Esophagus muscularis mucosa (tissue), 3 donors: ENCODE measurements around the gene PLCXD3.
"Not testable (repeated sequence)": the region's sequence is repeated elsewhere in the genome, so short reads cannot be mapped to it uniquely, and the experiment has no call there.

Experiments used
- POLR2A ChIP-seq: fragments of 450-650 bp; IDR thresholded peaks from one replicate; pipeline ENCODE4 v1.6.1; 2017; ENCODE audit warnings: antibody characterized with exemption, moderate library complexity, mild to moderate bottlenecking, low read depth
- POLR2AphosphoS5 ChIP-seq, 2 donors: sonication (generic); formaldehyde crosslinking; IDR thresholded peaks; one replicate each; pipeline ENCODE4 v1.6.1; 2017; ENCODE audit warnings: antibody characterized with exemption in 2 of 2
- TF ChIP-seq, protein P1 (sequence below), 3 experiments: fragments of 200-600 bp in 2 of 3; fragments of 450-650 bp in 1 of 3; sonication (generic) in 2 of 3; IDR thresholded peaks; one replicate each; pipeline ENCODE4 v1.5.1; 2017 to 2019; ENCODE audit warnings: antibody characterized with exemption in 3 of 3, mild to moderate bottlenecking in 2 of 3, moderate library complexity in 1 of 3

DNA sequence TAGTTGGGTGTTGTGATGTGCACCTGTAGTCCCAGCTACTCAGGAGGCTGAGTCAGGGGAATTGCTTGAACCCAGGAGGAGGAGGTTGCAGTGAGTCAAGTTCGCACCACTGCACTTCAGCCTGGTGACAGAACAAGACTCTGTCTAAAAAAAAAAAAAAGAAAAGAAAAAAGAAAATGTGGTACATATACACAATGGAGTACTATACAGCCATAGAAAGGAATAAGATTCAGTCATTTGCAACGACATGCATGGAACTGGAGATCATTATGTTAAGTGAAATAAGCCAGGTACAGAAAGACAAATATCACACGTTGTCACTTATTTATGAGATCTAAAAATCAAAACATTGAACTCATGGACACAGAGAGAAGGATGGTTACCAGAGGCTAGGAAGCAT lies 187.6 kb downstream of the PLCXD3 start:
- TF ChIP-seq, protein P1, sequence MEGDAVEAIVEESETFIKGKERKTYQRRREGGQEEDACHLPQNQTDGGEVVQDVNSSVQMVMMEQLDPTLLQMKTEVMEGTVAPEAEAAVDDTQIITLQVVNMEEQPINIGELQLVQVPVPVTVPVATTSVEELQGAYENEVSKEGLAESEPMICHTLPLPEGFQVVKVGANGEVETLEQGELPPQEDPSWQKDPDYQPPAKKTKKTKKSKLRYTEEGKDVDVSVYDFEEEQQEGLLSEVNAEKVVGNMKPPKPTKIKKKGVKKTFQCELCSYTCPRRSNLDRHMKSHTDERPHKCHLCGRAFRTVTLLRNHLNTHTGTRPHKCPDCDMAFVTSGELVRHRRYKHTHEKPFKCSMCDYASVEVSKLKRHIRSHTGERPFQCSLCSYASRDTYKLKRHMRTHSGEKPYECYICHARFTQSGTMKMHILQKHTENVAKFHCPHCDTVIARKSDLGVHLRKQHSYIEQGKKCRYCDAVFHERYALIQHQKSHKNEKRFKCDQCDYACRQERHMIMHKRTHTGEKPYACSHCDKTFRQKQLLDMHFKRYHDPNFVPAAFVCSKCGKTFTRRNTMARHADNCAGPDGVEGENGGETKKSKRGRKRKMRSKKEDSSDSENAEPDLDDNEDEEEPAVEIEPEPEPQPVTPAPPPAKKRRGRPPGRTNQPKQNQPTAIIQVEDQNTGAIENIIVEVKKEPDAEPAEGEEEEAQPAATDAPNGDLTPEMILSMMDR (IDR thresholded peaks at IDR 0.05): not testable (repeated sequence)
- not testable (repeated sequence) for TF ChIP-seq POLR2AphosphoS5 (IDR thresholded peaks at IDR 0.05); POLR2A
